Stomach smooth muscle (tissue), 2 donors: ENCODE results near the gene UQCC5.

Source experiments
- H3K27ac ChIP-seq: one replicate; pipeline ENCODE4 v1.7.0; 2013; ENCODE audit warnings: mild to moderate bottlenecking, low read length, inconsistent platforms
- H3K27me3 ChIP-seq, 2 donors: one replicate each; pipeline ENCODE4 v1.7.0; 2013; ENCODE audit warnings: low read length in 2 of 2; ENCODE audit not compliant: insufficient read depth in 2 of 2, control insufficient read depth in 1 of 2
- H3K36me3 ChIP-seq, 2 donors: one replicate each; pipeline ENCODE4 v1.7.0; 2013; ENCODE audit warnings: low read length in 2 of 2; ENCODE audit not compliant: control insufficient read depth in 2 of 2, insufficient read depth in 2 of 2
- H3K4me1 ChIP-seq: one replicate; pipeline ENCODE4 v1.7.0; 2013; ENCODE audit warnings: low read length; ENCODE audit not compliant: control insufficient read depth, insufficient read depth
- H3K4me3 ChIP-seq, 2 donors: one replicate each; pipeline ENCODE4 v1.7.0; 2013; ENCODE audit warnings: low read length in 2 of 2
- H3K9ac ChIP-seq, 2 donors: one replicate each; pipeline ENCODE4 v1.7.0; 2013; ENCODE audit warnings: low read length in 2 of 2, mild to moderate bottlenecking in 1 of 2
- H3K9me3 ChIP-seq, 2 donors: one replicate each; pipeline ENCODE4 v1.7.0; 2013; ENCODE audit warnings: low read length in 2 of 2; ENCODE audit not compliant: control insufficient read depth in 2 of 2
- donor health status: healthy.
- donor health status: Pancreatic carcinoma.

UQCC5 gene

DNA sequence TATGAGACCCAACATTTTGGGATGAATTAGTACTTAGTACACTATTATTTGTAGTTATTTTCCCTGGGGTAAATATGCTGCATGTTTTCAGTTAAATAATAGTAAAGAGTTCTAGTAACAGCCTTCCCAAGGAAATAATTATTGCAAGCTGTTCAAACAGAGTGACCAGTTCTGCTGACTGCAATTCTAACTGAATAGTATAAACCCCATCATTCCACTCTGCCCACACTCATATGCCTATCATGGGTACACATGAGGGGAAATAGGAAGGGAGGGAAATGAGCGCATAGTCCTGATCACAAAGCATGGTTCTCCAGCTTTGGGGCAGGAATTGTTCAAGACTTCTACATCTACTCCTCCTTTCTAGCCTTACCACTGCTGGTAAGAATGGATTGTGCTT lies 18.7 kb downstream of the UQCC5 start:
- H3K4me1 ChIP-seq: peaks cover 8% of the 10 kb centered on the region
- H3K27ac ChIP-seq: no peak overlapping the region
- H3K36me3 ChIP-seq: peaks cover 29 to 50% of the 10 kb centered on the region in 2 donors

DNA sequence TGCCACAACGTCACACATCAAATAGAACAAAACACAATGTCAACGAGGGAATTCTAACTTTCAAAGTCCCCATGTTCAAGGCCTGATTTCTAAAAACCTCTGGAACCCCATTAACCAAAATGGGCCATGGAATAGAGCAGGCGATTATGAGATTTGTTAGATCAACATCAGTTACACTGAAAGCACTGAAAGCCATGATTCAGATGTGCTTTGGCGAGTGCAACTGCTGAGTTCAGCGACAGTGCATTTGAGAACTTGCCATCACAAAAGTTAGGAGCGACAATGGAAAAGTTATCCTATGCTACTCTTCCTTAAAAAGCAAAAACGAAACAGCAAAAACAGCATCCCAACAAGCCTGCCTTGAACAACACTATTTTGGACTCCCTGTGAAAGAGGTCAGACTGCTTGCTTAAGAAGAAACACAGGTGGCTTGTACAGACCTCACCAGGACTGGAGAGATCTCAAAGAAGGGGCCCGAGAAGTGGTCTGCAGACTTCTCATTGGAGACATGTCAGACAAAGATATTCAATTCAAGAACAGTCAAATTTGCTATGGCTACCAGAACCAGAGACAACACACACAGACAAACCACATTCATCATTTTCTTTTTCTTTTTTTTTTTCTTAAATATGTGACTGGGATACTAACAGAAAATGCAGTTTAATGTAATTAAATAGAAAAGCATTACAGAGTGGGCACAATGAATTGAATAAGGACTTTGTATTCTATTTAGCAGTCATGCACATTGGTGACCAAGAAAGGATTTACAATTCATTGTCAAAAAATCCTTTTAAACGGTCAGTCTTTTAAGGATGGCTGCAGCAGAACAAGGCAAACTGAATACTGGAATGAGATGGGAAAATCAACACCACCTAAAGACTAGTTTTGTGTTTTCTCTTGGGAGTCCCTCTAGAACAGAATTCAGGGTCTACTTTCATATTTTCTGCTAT lies 20.9 kb downstream of the UQCC5 start:
- H3K36me3 ChIP-seq: peaks cover 36 to 39% of the 10 kb centered on the region in 2 donors
- no peaks in the 10 kb centered on the region for H3K9me3 ChIP-seq
- H3K4me1 ChIP-seq: peaks cover 8% of the 10 kb centered on the region
- no peaks in the 10 kb centered on the region for H3K27me3 ChIP-seq
- H3K4me3 ChIP-seq: no peak overlapping the region
- H3K9ac ChIP-seq: no peak overlapping the region
- H3K27ac ChIP-seq: no peak overlapping the region

More for the DNA sequence above, 18.7 kb downstream of the UQCC5 start:
- no peaks in the 10 kb centered on the region for H3K27me3 ChIP-seq
- no peak overlapping the region for H3K9ac ChIP-seq
- H3K4me3 ChIP-seq: no peak overlapping the region
- no peaks in the 10 kb centered on the region for H3K9me3 ChIP-seq

DNA sequence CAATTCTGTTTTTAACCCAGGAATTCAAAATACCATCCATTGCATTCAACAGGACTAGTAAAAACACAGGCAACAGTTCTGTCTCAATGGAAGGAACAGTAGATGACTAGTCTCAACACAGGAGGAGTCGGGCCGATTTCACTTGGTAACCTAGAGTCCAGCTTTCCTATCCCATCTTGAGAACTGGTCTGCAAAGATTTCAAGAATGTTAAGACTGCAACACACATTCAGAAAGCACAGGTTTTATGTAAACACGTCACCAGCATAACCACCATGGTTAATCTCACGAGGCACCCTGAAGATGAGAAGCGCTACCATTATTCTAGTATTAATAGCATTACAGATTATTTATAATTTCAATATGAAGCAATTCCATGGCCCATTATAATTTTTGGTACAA lies 22.0 kb downstream of the UQCC5 start:
- H3K27ac ChIP-seq: no peak overlapping the region
- peaks cover 8% of the 10 kb centered on the region for H3K4me1 ChIP-seq
- no peaks in the 10 kb centered on the region for H3K9me3 ChIP-seq
- peaks cover 36 to 40% of the 10 kb centered on the region in 2 donors for H3K36me3 ChIP-seq
- no peaks in the 10 kb centered on the region for H3K27me3 ChIP-seq
- no peak overlapping the region for H3K9ac ChIP-seq
- H3K4me3 ChIP-seq: no peak overlapping the region

- Histone ChIP-seq H3K36me3 (peaks cover 28 to 36% of the 10 kb centered on the region in 2 donors), H3K27ac (no peak overlapping the region), H3K4me1 (peaks cover 8% of the 10 kb centered on the region), H3K27me3 (no peaks in the 10 kb centered on the region), H3K4me3 (no peak overlapping the region), H3K9me3 (no peaks in the 10 kb centered on the region), H3K9ac (no peak overlapping the region)
Measured at GRCh38 chr3:52561028-52561747, 24.8 kb downstream of the UQCC5 start.

GRCh38 chr3:52563984-52564383 lies 27.6 kb downstream of the UQCC5 start:
- H3K9me3 ChIP-seq: no peaks in the 10 kb centered on the region
- no peaks in the 10 kb centered on the region for H3K4me1 ChIP-seq
- no peak overlapping the region for H3K9ac ChIP-seq
- H3K27me3 ChIP-seq: no peaks in the 10 kb centered on the region
- peaks cover 25 to 27% of the 10 kb centered on the region in 2 donors for H3K36me3 ChIP-seq
- no peak overlapping the region for H3K27ac ChIP-seq
- H3K4me3 ChIP-seq: no peak overlapping the region

GRCh38 chr3:52568069-52568468 lies 31.7 kb downstream of the UQCC5 start:
- H3K36me3 ChIP-seq: peaks cover 8 to 11% of the 10 kb centered on the region in 2 donors
- H3K9me3 ChIP-seq: no peaks in the 10 kb centered on the region
- no peak overlapping the region for H3K9ac ChIP-seq
- H3K4me3 ChIP-seq: no peak overlapping the region
- H3K4me1 ChIP-seq: peaks cover 5% of the 10 kb centered on the region
- no peaks in the 10 kb centered on the region for H3K27me3 ChIP-seq
- H3K27ac ChIP-seq: no peak overlapping the region

DNA sequence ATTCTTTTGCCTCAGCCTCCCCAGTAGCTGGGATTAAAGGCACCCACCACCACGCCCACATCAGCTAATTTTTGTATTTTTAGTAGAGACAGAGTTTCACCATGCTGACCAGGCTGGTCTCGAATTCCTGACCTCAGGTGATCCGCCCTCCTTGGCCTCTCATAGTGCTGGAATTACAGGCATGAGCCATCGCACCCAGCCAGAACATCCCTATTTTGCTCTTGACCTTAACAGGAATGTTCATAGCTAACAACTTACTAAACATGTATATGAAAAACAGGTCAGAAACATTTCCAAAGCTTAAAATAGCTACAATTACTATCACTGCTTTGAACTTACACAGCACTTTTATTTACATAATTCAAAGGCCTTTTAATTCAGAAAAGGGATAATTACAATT lies 33.7 kb downstream of the UQCC5 start:
- no peak overlapping the region for H3K4me3 ChIP-seq
- peaks cover 5% of the 10 kb centered on the region for H3K4me1 ChIP-seq
- no peaks in the 10 kb centered on the region for H3K27me3 ChIP-seq
- H3K9me3 ChIP-seq: no peaks in the 10 kb centered on the region
- peaks cover 6 to 8% of the 10 kb centered on the region in 2 donors for H3K36me3 ChIP-seq
- H3K9ac ChIP-seq: no peak overlapping the region
- no peak overlapping the region for H3K27ac ChIP-seq

GRCh38 chr3:52572221-52572620 lies 35.8 kb downstream of the UQCC5 start:
- peaks cover 8 to 12% of the 10 kb centered on the region in 2 donors for H3K36me3 ChIP-seq
- H3K9me3 ChIP-seq: no peaks in the 10 kb centered on the region
- H3K4me1 ChIP-seq: peaks cover 5% of the 10 kb centered on the region
- no peak overlapping the region for H3K27ac ChIP-seq
- H3K4me3 ChIP-seq: no peak overlapping the region
- H3K27me3 ChIP-seq: no peaks in the 10 kb centered on the region
- no peak overlapping the region for H3K9ac ChIP-seq

GRCh38 chr3:52574056-52574965 lies 37.9 kb downstream of the UQCC5 start:
- Histone ChIP-seq H3K27ac (no peak overlapping the region), H3K36me3 (peaks cover 18 to 24% of the 10 kb centered on the region in 2 donors), H3K27me3 (no peaks in the 10 kb centered on the region)

More at GRCh38 chr3:52574056-52574965, 37.9 kb downstream of the UQCC5 start:
- Histone ChIP-seq H3K4me3 (no peak overlapping the region), H3K4me1 (peaks cover 5% of the 10 kb centered on the region), H3K9ac (no peak overlapping the region), H3K9me3 (no peaks in the 10 kb centered on the region)
